HG03442 (cell line): ENCODE data around the gene ANKMY1.

ENCODE experiments used
- ATAC-seq: cut with Tn5 transposase; IDR thresholded peaks from one replicate; pipeline ENCODE4 v1.9.1; 2021; ENCODE audit warnings: mild to moderate bottlenecking, moderate library complexity; ENCODE audit not compliant: unreplicated experiment

Gene ANKMY1

GRCh38 chr2:240461471-240462072 is 96.2 kb downstream of the ANKMY1 start:
- ATAC-seq, result no peak

GRCh38 chr2:240460781-240461431 is 96.9 kb downstream of the ANKMY1 start:
- no peak for ATAC-seq

- no peak for ATAC-seq
Measured at GRCh38 chr2:240460253-240460711, 97.5 kb downstream of the ANKMY1 start.

GRCh38 chr2:240459401-240460252 is 98.2 kb downstream of the ANKMY1 start:
- ATAC-seq, result no peak

GRCh38 chr2:240458900-240459391 is 98.8 kb downstream of the ANKMY1 start:
- no peak for ATAC-seq

- ATAC-seq, result no peak
Measured at GRCh38 chr2:240458044-240458899, 99.5 kb downstream of the ANKMY1 start.

GRCh38 chr2:240457223-240458043 is 100.4 kb downstream of the ANKMY1 start:
- no peak for ATAC-seq

- ATAC-seq, result no peak
Measured at GRCh38 chr2:240456447-240457222, 101.2 kb downstream of the ANKMY1 start.

- no peak for ATAC-seq
Measured at GRCh38 chr2:240455647-240456446, 101.9 kb downstream of the ANKMY1 start.

GRCh38 chr2:240455272-240455646 is 102.5 kb downstream of the ANKMY1 start:
- no peak for ATAC-seq

GRCh38 chr2:240454106-240454901 is 103.5 kb downstream of the ANKMY1 start:
- ATAC-seq, result no peak

- ATAC-seq, result no peak
Measured at GRCh38 chr2:240453461-240454105, 104.2 kb downstream of the ANKMY1 start.

GRCh38 chr2:240452462-240453256 is 105.1 kb downstream of the ANKMY1 start:
- no peak for ATAC-seq

- ATAC-seq, result no peak
Measured at GRCh38 chr2:240451791-240452461, 105.9 kb downstream of the ANKMY1 start.

GRCh38 chr2:240451108-240451611 is 106.6 kb downstream of the ANKMY1 start:
- ATAC-seq, result no peak
